ENCODE data around the gene ABCA5.

DNA sequence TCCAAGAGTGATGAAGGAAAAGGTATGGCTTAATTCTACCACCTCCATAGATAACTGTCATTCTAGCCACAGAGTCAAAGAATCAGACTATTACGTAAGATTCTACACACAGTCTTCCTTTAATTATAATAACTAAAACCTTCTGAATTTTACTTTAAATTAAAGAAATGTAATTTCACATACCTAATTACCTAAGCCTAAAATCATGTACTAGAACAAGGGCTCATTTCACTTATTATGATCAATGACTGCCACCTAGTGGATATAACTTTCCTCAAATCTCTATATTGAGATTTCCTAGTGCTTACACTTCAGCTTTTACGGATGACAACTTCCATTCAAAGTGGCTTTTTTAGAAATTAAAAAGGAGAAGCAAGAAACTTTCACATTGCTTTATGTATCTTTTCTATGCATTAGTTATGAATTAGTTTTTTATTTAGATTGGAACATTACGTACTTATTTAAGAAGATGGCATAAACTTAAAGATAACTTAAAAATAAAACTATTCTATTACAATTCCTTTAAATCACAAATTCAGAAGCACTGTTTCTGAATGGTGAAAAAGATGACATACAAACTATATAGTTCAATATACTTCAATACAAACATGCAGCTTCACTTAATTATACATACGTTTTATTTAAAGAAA is 80.1 kb downstream of the ABCA5 start:
- no peak for TF ChIP-seq EZH2 (IDR thresholded peaks at IDR 0.05; ENCODE audit: borderline replicate concordance, low read depth, low read length, severe bottlenecking)
- TF ChIP-seq POLR2AphosphoS5 (IDR thresholded peaks at IDR 0.05; ENCODE audit: insufficient read depth, low read depth, low read length) = no peak
- TF ChIP-seq, protein P1, sequence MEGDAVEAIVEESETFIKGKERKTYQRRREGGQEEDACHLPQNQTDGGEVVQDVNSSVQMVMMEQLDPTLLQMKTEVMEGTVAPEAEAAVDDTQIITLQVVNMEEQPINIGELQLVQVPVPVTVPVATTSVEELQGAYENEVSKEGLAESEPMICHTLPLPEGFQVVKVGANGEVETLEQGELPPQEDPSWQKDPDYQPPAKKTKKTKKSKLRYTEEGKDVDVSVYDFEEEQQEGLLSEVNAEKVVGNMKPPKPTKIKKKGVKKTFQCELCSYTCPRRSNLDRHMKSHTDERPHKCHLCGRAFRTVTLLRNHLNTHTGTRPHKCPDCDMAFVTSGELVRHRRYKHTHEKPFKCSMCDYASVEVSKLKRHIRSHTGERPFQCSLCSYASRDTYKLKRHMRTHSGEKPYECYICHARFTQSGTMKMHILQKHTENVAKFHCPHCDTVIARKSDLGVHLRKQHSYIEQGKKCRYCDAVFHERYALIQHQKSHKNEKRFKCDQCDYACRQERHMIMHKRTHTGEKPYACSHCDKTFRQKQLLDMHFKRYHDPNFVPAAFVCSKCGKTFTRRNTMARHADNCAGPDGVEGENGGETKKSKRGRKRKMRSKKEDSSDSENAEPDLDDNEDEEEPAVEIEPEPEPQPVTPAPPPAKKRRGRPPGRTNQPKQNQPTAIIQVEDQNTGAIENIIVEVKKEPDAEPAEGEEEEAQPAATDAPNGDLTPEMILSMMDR (IDR thresholded peaks at IDR 0.05; ENCODE audit: extremely low read depth in 1 of 2, insufficient read depth in 1 of 2, low read depth in 1 of 2, low read length in 2 of 2) = peak in 1 of 2 donors; percentile 27
- TF ChIP-seq FOS (IDR thresholded peaks at IDR 0.05; ENCODE audit: borderline replicate concordance, insufficient read depth, low read length) = no peak
- TF ChIP-seq POLR2A (IDR thresholded peaks at IDR 0.05; ENCODE audit: low read depth, low read length) = no peak
- no peak for TF ChIP-seq MYC (IDR thresholded peaks at IDR 0.05; ENCODE audit: low read depth, low read length)
- TF ChIP-seq JUN (IDR thresholded peaks at IDR 0.05; ENCODE audit: borderline replicate concordance, insufficient read depth, insufficient read length, low read depth) = no peak
- TF ChIP-seq, protein P2, sequence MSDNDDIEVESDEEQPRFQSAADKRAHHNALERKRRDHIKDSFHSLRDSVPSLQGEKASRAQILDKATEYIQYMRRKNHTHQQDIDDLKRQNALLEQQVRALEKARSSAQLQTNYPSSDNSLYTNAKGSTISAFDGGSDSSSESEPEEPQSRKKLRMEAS (IDR thresholded peaks at IDR 0.05; ENCODE audit: insufficient read depth, insufficient read length) = no peak
- no peak for TF ChIP-seq GATA2 (IDR thresholded peaks at IDR 0.05; ENCODE audit: insufficient read depth, insufficient read length, low read depth, low read length)
